HepG2 (cell line): ENCODE results near the gene LASP1. TPM values are rescaled to one million over a fixed set of nuclear protein-coding genes. Genes with fewer than 3 reads are reported as not detected.
A peak's percentile ranks its signal among the peaks of the same experiment; 100 is the strongest.

Experiments used
- CBX1 ChIP-seq: IDR thresholded peaks from one replicate; pipeline ENCODE4 v1.6.1; 2016; ENCODE audit warnings: antibody characterized with exemption, low read depth
- CBX2 ChIP-seq, 2 experiments: fragments of 200-600 bp in 1 of 2; sonication (generic); formaldehyde crosslinking in 1 of 2; IDR thresholded peaks; 2 replicates each; pipeline versions ENCODE4 v1.7.0 to v1.8.1; 2018 to 2022; ENCODE audit warnings: low read depth in 2 of 2, low read length in 1 of 2, mild to moderate bottlenecking in 1 of 2, missing genetic modification reagents in 1 of 2
- CENPT ChIP-seq: sonication (generic); formaldehyde crosslinking; IDR thresholded peaks from 2 replicates; pipeline ENCODE4 v1.8.0; 2022; ENCODE audit warnings: low read depth, mild to moderate bottlenecking, moderate library complexity, missing genetic modification reagents
- DBP ChIP-seq: sonication (generic); formaldehyde crosslinking; IDR thresholded peaks from 2 replicates; pipeline ENCODE4 v1.4.0; 2020; ENCODE audit warnings: missing genetic modification reagents; ENCODE audit errors: not compliant biosample characterization
- ELF1 ChIP-seq: sonication (generic); formaldehyde crosslinking; IDR thresholded peaks from 2 replicates; pipeline ENCODE4 v1.4.0; 2020; ENCODE audit warnings: missing genetic modification reagents
- HOXA3 ChIP-seq: sonication (generic); formaldehyde crosslinking; IDR thresholded peaks from 2 replicates; pipeline ENCODE4 v1.5.0; 2020; ENCODE audit warnings: missing genetic modification reagents
- KDM6A ChIP-seq: IDR thresholded peaks from 2 replicates; pipeline ENCODE4 v1.6.1; 2016; ENCODE audit warnings: low read depth
- MAFF ChIP-seq: IDR thresholded peaks from 2 replicates; pipeline ENCODE4 v1.6.1; 2011; ENCODE audit warnings: low read depth, low read length, improper control_type of control experiment
- MED13 ChIP-seq: sonication (generic); formaldehyde crosslinking; IDR thresholded peaks from 2 replicates; pipeline ENCODE4 v1.5.0; 2020; ENCODE audit warnings: missing genetic modification reagents
- MYC ChIP-seq: sonication (generic); formaldehyde crosslinking; IDR thresholded peaks from 2 replicates; pipeline ENCODE4 v1.9.0; 2021; ENCODE audit warnings: missing genetic modification reagents, borderline replicate concordance
- SALL1 ChIP-seq: sonication (generic); formaldehyde crosslinking; IDR thresholded peaks from 2 replicates; pipeline ENCODE4 v1.8.0; 2022; ENCODE audit warnings: mild to moderate bottlenecking, missing genetic modification reagents
- SAP130 ChIP-seq: IDR thresholded peaks from 2 replicates; pipeline ENCODE4 v1.6.1; 2016; ENCODE audit warnings: low read depth
- TMF1 ChIP-seq: sonication (generic); formaldehyde crosslinking; IDR thresholded peaks from 2 replicates; pipeline ENCODE4 v1.8.1; 2022; ENCODE audit warnings: low read depth, missing genetic modification reagents
- ZBTB38 ChIP-seq: sonication (generic); formaldehyde crosslinking; IDR thresholded peaks from 2 replicates; pipeline ENCODE4 v1.5.1; 2020; ENCODE audit warnings: mild to moderate bottlenecking, missing genetic modification reagents
- ZIK1 ChIP-seq: sonication (generic); formaldehyde crosslinking; IDR thresholded peaks from 2 replicates; pipeline ENCODE4 v1.5.0; 2020; ENCODE audit warnings: mild to moderate bottlenecking, low read depth, missing genetic modification reagents, borderline replicate concordance
- ZNF10 ChIP-seq: sonication (generic); formaldehyde crosslinking; IDR thresholded peaks from 2 replicates; pipeline ENCODE4 v1.4.0; 2020; ENCODE audit warnings: mild to moderate bottlenecking, low read depth, missing genetic modification reagents, borderline replicate concordance
- ZNF121 ChIP-seq: sonication (generic); formaldehyde crosslinking; IDR thresholded peaks from 2 replicates; pipeline ENCODE4 v1.5.0; 2020; ENCODE audit warnings: mild to moderate bottlenecking, missing genetic modification reagents
- ZNF362 ChIP-seq: sonication (generic); formaldehyde crosslinking; IDR thresholded peaks from 2 replicates; pipeline ENCODE4 v1.4.0; 2020; ENCODE audit warnings: missing genetic modification reagents, mild to moderate bottlenecking, borderline replicate concordance
- ZNF430 ChIP-seq: sonication (generic); formaldehyde crosslinking; IDR thresholded peaks from 2 replicates; pipeline ENCODE4 v1.9.0; 2021; ENCODE audit warnings: mild to moderate bottlenecking, missing genetic modification reagents
- ZNF431 ChIP-seq: sonication (generic); formaldehyde crosslinking; IDR thresholded peaks from 2 replicates; pipeline ENCODE4 v1.9.0; 2022; ENCODE audit warnings: missing genetic modification reagents, low read depth, mild to moderate bottlenecking, borderline replicate concordance
- ZNF557 ChIP-seq: sonication (generic); formaldehyde crosslinking; IDR thresholded peaks from 2 replicates; pipeline ENCODE4 v1.4.0; 2020; ENCODE audit warnings: missing genetic modification reagents
- ZNF709 ChIP-seq: sonication (generic); formaldehyde crosslinking; IDR thresholded peaks from 2 replicates; pipeline ENCODE4 v1.5.0; 2020; ENCODE audit warnings: mild to moderate bottlenecking, missing genetic modification reagents
- polyA plus RNA-seq, 8 experiments: library from polyadenylated mRNA; depleted of rRNA in 3 of 8; stranded (reverse) in 7 of 8; unstranded in 1 of 8; fragments of >200 nt; fragmentation: Illumina TruSeq in 4 of 8; extraction: Trizol in 4 of 8; gene quantifications; 2 replicates each; pipeline versions ENCODE4 v1.2.1 to v1.2.3, GENCODE V29; 2011 to 2016; ENCODE audit warnings: low read depth in 4 of 8, missing spikeins in 1 of 8, mixed read lengths in 1 of 8; ENCODE audit not compliant: insufficient read depth in 1 of 8
- total RNA-seq, 5 experiments: library from RNA; depleted of rRNA; stranded (reverse); fragments of >200 nt; fragmentation: Illumina TruSeq; extraction: Trizol; gene quantifications; 2 replicates each; pipeline ENCODE4 v1.2.3, GENCODE V29; 2016; ENCODE audit warnings: low read depth in 1 of 5
- TF ChIP-seq, protein P1 (sequence below): IDR thresholded peaks from 2 replicates; pipeline ENCODE4 v1.6.1; 2016; ENCODE audit warnings: missing genetic modification reagents, missing compliant biosample characterization
- TF ChIP-seq, protein P2 (sequence below): fragments of 450-650 bp; IDR thresholded peaks from 2 replicates; pipeline ENCODE4 v1.6.1; 2016
- TF ChIP-seq, protein P3 (sequence below): sonication (generic); formaldehyde crosslinking; IDR thresholded peaks from 2 replicates; pipeline ENCODE4 v1.5.1; 2020; ENCODE audit warnings: mild to moderate bottlenecking, moderate library complexity, missing genetic modification reagents

LASP1 gene
- total and polyA plus RNA-seq, 2 of the 13 experiments (the other 11 are each of a cell fraction or from before 2014, with no cell fraction given): 70.1 to 97.0 TPM

GRCh38 chr17:38870259-38871165 lies 654 bp downstream of the LASP1 start (continued):
- TF ChIP-seq, protein P1, sequence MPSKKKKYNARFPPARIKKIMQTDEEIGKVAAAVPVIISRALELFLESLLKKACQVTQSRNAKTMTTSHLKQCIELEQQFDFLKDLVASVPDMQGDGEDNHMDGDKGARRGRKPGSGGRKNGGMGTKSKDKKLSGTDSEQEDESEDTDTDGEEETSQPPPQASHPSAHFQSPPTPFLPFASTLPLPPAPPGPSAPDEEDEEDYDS (CRISPR knock-in tag): no peak
- TF ChIP-seq ZNF431: no peak; the same call in 1 of the 2 replicates
- TF ChIP-seq SAP130: no peak
- no peak for TF ChIP-seq CENPT (CRISPR knock-in tag)
- TF ChIP-seq SALL1 (CRISPR knock-in tag): no peak; the same call in 1 of the 2 replicates
- TF ChIP-seq DBP (CRISPR knock-in tag): no peak
- TF ChIP-seq KDM6A: no peak
- no peak for TF ChIP-seq HOXA3
- no peak for TF ChIP-seq CBX1
- TF ChIP-seq ZNF557 (CRISPR knock-in tag): no peak
- TF ChIP-seq ZNF709 (CRISPR knock-in tag): peak; percentile 45; the same call in 1 of the 2 replicates
- TF ChIP-seq ZNF10: no peak
- no peak for TF ChIP-seq ZBTB38 (CRISPR knock-in tag)
- TF ChIP-seq ZNF121: no peak
- TF ChIP-seq ZNF430: 0 out of 2 replicates have a peak, but pooled peaks have one; percentile 33
- peak; percentile 2 for TF ChIP-seq MYC (CRISPR knock-in tag)
- peak; percentile 73 for TF ChIP-seq TMF1 (CRISPR knock-in tag)
- no peak for TF ChIP-seq MED13 (CRISPR knock-in tag)
- TF ChIP-seq, protein P2, sequence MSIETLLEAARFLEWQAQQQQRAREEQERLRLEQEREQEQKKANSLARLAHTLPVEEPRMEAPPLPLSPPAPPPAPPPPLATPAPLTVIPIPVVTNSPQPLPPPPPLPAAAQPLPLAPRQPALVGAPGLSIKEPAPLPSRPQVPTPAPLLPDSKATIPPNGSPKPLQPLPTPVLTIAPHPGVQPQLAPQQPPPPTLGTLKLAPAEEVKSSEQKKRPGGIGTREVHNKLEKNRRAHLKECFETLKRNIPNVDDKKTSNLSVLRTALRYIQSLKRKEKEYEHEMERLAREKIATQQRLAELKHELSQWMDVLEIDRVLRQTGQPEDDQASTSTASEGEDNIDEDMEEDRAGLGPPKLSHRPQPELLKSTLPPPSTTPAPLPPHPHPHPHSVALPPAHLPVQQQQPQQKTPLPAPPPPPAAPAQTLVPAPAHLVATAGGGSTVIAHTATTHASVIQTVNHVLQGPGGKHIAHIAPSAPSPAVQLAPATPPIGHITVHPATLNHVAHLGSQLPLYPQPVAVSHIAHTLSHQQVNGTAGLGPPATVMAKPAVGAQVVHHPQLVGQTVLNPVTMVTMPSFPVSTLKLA: no peak
- TF ChIP-seq ZIK1 (CRISPR knock-in tag): no peak
- no peak for TF ChIP-seq MAFF
- TF ChIP-seq ELF1 (CRISPR knock-in tag): peak; percentile 42; the same call in 1 of the 2 replicates
- TF ChIP-seq, protein P3, sequence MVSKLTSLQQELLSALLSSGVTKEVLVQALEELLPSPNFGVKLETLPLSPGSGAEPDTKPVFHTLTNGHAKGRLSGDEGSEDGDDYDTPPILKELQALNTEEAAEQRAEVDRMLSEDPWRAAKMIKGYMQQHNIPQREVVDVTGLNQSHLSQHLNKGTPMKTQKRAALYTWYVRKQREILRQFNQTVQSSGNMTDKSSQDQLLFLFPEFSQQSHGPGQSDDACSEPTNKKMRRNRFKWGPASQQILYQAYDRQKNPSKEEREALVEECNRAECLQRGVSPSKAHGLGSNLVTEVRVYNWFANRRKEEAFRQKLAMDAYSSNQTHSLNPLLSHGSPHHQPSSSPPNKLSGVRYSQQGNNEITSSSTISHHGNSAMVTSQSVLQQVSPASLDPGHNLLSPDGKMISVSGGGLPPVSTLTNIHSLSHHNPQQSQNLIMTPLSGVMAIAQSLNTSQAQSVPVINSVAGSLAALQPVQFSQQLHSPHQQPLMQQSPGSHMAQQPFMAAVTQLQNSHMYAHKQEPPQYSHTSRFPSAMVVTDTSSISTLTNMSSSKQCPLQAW (CRISPR knock-in tag): peak; percentile 50; the same call in 1 of the 2 replicates
- no peak for TF ChIP-seq CBX2 (IDR thresholded peaks at IDR 0.05; ENCODE audit: low read depth, low read length)
- TF ChIP-seq CBX2 (CRISPR knock-in tag; IDR thresholded peaks at IDR 0.05; ENCODE audit: low read depth): no peak
- TF ChIP-seq ZNF362 (CRISPR knock-in tag): 0 out of 2 replicates have a peak, but pooled peaks have one; percentile 31
